Measurements from ENCODE around the gene SHROOM3.

Gene SHROOM3

DNA sequence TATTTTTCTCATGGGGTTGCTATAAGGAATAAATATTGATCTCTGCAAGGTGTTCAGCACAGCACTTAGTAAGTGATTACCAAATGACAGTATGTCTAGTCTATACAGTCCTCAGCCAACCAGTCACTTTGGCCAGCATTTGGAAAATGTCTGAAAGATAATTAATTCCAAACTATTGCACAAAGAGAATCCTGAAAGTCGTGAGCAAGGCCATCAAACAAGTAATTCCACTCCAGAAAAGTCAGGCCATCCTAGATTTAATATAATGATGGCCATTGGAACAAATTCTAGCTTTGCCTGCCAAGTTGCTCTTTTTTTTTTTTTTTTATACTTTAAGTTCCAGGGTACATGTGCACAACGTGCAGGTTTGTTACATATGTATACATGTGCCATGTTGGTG is 96.6 kb downstream of the SHROOM3 start:
- no peaks in the 10 kb centered on the region for H3K9me3 ChIP-seq (ENCODE audit: control insufficient read depth, insufficient read depth, low read length)
- no peaks in the 10 kb centered on the region for H3K36me3 ChIP-seq (ENCODE audit: insufficient read depth, low read length)
- peaks cover 10% of the 10 kb centered on the region for H3K4me1 ChIP-seq (ENCODE audit: insufficient read depth, low read length)
- H3K9ac ChIP-seq (ENCODE audit: low read depth, low read length) = no peak overlapping the region

DNA sequence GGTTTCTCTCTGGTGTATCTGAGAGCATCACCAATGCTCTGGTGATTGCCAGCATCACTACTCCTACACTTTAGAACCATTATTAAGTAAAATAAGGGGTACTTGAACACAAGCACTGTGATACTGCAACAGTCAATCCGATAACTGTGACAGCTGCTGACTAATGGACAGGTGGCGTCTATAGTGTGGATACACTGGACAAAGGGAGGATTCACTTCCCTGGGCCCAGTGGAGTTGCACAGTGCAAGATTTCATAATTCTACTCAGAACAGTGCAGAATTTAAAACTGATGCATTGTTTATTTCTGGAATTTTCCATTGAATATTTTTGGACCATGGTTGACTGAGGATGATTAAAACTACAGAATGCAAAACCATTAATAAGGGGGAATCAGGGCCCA is 97.8 kb downstream of the SHROOM3 start:
- no peaks in the 10 kb centered on the region for H3K9me3 ChIP-seq (ENCODE audit: control insufficient read depth, insufficient read depth, low read length)
- H3K4me1 ChIP-seq (ENCODE audit: insufficient read depth, low read length) = peaks cover 10% of the 10 kb centered on the region
- H3K36me3 ChIP-seq (ENCODE audit: insufficient read depth, low read length) = no peaks in the 10 kb centered on the region
- no peak overlapping the region for H3K9ac ChIP-seq (ENCODE audit: low read depth, low read length)

DNA sequence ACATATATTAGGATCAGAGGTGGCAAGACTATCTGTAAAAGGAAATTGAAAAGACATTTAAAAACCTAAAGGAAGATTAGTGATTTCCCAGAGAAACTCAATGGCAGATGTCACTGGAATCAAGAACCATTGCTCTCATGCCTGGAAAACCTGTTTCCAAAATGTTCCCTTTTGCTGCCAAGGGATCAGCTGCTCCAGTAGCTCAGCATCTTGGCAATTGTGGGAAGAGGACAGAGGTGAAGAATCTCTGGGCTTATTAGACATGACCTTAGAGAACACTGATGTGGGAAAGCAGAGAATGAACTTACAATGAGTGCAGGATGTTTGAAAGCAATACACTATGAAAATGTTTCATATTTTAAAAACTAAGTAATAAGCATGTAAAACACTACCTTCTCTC is 98.3 kb downstream of the SHROOM3 start:
- no peak overlapping the region for H3K9ac ChIP-seq (ENCODE audit: low read depth, low read length)
- no peaks in the 10 kb centered on the region for H3K36me3 ChIP-seq (ENCODE audit: insufficient read depth, low read length)
- H3K9me3 ChIP-seq (ENCODE audit: control insufficient read depth, insufficient read depth, low read length) = no peaks in the 10 kb centered on the region
- peaks cover 10% of the 10 kb centered on the region for H3K4me1 ChIP-seq (ENCODE audit: insufficient read depth, low read length)

DNA sequence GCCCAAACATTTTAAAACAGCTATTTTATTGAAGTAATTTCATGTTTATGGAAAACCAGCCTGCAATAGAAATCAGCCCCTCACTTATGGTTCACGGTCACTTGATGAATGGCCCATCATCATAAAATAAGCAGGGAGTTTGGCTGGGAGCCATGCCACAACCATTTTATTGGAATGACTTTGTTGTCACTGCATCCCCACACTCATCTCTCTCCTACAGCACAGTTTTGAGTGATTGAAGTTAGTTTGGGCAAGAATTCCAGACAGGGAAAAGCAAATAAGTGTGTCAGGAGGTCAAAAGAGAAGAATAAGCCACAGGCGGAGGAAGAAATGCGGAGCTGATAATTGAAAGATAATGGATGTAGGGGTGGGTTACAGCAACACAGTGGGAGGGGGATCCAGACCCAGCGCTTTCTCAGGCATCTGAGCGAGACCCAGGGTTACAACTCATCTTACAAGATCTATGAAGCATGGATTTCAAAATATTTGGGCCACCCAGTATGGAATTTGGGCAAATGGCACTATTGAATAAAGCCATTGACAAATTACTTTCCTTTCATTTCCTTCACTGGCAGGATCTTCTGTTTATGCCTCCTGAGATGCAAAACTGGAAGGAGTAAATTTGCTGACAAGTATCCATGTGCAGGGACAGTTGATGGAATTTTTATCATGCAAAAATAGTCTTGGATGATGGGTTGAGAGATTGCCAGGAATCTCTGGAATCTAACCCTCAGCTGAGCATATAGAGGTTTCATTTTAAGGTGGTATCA is 100.8 kb downstream of the SHROOM3 start:
- H3K9ac ChIP-seq (ENCODE audit: low read depth, low read length) = no peak overlapping the region
- H3K36me3 ChIP-seq (ENCODE audit: insufficient read depth, low read length) = no peaks in the 10 kb centered on the region
- no peaks in the 10 kb centered on the region for H3K9me3 ChIP-seq (ENCODE audit: control insufficient read depth, insufficient read depth, low read length)
- peaks cover 21% of the 10 kb centered on the region for H3K4me1 ChIP-seq (ENCODE audit: insufficient read depth, low read length)

DNA sequence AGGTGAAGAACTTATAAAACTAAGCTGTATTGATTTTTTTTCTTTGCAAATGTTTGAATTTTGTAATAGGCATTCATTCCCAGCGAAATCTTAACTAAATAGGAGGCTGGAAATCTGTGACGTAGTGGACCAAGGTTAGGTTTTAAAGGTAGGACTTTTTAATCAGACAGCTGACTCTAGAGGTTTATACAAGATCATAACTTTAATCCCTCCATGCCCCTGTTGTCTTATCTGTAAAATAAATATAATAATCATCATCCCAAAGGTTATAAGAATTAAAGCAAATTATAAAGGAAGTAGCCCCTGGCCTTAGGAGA is 101.3 kb downstream of the SHROOM3 start:
- Histone ChIP-seq H3K9me3 (ENCODE audit: control insufficient read depth, insufficient read depth, low read length) (no peaks in the 10 kb centered on the region), H3K36me3 (ENCODE audit: insufficient read depth, low read length) (no peaks in the 10 kb centered on the region), H3K4me1 (ENCODE audit: insufficient read depth, low read length) (peaks cover 21% of the 10 kb centered on the region), H3K9ac (ENCODE audit: low read depth, low read length) (no peak overlapping the region)

DNA sequence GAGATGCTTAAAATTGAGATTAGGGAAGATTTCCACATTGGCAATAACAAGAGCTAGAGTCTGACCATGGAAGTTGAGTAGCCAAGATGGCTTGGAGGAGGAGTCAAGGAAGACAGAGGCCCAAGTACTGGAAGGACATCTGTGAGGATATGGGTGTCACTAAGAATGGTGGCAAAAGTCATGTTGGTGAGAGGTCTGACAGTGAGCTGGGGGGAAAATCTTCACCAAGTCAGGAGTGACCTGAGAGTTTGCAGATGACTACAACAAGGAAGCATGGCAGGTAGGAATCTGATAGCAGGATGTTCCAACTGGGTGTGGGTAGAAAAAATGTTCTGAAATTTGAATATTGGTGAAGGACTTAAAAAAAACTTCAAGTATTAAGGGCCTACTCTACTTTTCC is 103.3 kb downstream of the SHROOM3 start:
- H3K9me3 ChIP-seq (ENCODE audit: control insufficient read depth, insufficient read depth, low read length) = no peaks in the 10 kb centered on the region
- no peak overlapping the region for H3K9ac ChIP-seq (ENCODE audit: low read depth, low read length)
- H3K4me1 ChIP-seq (ENCODE audit: insufficient read depth, low read length) = peaks cover 21% of the 10 kb centered on the region
- H3K36me3 ChIP-seq (ENCODE audit: insufficient read depth, low read length) = no peaks in the 10 kb centered on the region

DNA sequence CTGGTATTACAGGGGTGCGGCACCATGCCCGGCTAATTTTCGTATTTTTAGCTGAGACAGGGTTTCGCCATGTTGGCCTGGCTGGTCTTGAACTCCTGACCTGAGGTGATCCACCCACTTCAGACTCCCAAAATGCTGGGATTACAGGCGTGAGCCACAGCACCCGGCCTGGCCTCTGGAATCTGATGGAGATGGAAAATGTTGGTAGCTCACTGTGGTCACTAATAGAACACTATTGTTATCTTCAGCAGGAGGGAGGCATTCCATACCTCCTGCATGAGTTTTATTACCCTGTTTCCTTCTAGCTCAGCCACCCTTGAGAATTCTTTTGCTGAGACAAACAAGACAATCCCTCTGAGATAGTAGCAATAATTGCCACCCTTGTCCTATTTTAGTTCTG is 105.0 kb downstream of the SHROOM3 start:
- H3K9ac ChIP-seq (ENCODE audit: low read depth, low read length) = no peak overlapping the region
- peaks cover 22% of the 10 kb centered on the region for H3K4me1 ChIP-seq (ENCODE audit: insufficient read depth, low read length)
- H3K36me3 ChIP-seq (ENCODE audit: insufficient read depth, low read length) = no peaks in the 10 kb centered on the region
- H3K9me3 ChIP-seq (ENCODE audit: control insufficient read depth, insufficient read depth, low read length) = no peaks in the 10 kb centered on the region

DNA sequence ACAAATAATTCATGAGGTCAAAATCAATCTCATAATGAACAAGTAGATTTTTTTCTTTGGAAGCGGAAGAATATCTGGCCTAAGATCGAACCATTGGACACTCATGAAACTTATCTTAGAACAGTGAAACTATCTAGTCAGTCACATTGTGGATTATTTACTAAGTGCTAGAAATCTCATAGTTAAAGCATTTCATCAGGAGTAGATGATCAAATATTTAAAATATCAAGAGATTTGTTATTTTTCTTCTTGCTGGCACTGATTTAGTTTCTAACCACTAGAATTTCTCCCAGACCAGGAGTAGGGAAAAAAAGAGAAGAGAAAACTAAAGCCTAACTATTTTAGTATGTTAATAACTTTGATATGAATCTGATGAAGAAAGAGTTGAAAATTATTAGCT is 105.5 kb downstream of the SHROOM3 start:
- peaks cover 25% of the 10 kb centered on the region for H3K4me1 ChIP-seq (ENCODE audit: insufficient read depth, low read length)
- no peaks in the 10 kb centered on the region for H3K36me3 ChIP-seq (ENCODE audit: insufficient read depth, low read length)
- H3K9ac ChIP-seq (ENCODE audit: low read depth, low read length) = no peak overlapping the region
- H3K9me3 ChIP-seq (ENCODE audit: control insufficient read depth, insufficient read depth, low read length) = no peaks in the 10 kb centered on the region

DNA sequence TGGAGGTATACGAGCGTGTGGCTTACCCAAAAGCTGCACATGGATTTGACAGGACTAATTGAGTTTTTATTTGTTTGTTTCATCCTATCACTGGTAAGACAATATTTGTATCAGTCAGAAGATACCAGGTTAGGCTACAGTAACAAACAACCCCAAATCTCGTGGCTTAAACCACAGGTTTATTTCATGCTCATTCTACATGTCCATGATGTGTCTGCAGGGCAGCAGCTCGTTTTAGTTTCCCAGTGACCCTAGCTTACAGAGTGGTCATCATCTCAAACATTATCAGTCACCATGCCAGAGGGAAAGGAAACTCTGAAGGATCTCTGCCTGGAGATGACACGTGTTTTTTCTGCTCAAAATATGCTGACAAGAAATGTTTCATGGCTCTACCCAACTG is 108.3 kb downstream of the SHROOM3 start:
- H3K4me1 ChIP-seq (ENCODE audit: insufficient read depth, low read length) = peaks cover 38% of the 10 kb centered on the region
- no peaks in the 10 kb centered on the region for H3K9me3 ChIP-seq (ENCODE audit: control insufficient read depth, insufficient read depth, low read length)
- H3K9ac ChIP-seq (ENCODE audit: low read depth, low read length) = no peak overlapping the region
- no peaks in the 10 kb centered on the region for H3K36me3 ChIP-seq (ENCODE audit: insufficient read depth, low read length)

DNA sequence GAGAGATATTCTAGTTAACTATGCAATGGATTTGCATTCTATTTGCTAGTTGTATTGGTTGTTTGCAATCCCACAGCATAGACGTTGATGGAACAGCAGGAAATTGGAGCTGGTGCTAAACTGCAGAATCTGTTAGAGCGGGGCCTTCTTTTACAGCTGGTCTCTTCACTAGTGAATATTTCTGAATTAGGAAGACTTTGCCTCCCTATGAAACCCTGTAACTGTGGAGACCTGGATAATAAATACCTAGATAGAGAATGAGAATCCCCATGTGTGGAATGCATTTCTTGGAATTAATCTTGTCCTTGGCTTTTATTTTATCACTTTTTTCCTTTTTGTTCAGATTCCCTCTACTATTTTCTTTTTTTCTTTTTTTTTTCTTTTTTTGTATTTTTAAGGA is 109.7 kb downstream of the SHROOM3 start:
- no peaks in the 10 kb centered on the region for H3K36me3 ChIP-seq (ENCODE audit: insufficient read depth, low read length)
- no peak overlapping the region for H3K9ac ChIP-seq (ENCODE audit: low read depth, low read length)
- no peaks in the 10 kb centered on the region for H3K9me3 ChIP-seq (ENCODE audit: control insufficient read depth, insufficient read depth, low read length)
- H3K4me1 ChIP-seq (ENCODE audit: insufficient read depth, low read length) = peaks cover 35% of the 10 kb centered on the region

DNA sequence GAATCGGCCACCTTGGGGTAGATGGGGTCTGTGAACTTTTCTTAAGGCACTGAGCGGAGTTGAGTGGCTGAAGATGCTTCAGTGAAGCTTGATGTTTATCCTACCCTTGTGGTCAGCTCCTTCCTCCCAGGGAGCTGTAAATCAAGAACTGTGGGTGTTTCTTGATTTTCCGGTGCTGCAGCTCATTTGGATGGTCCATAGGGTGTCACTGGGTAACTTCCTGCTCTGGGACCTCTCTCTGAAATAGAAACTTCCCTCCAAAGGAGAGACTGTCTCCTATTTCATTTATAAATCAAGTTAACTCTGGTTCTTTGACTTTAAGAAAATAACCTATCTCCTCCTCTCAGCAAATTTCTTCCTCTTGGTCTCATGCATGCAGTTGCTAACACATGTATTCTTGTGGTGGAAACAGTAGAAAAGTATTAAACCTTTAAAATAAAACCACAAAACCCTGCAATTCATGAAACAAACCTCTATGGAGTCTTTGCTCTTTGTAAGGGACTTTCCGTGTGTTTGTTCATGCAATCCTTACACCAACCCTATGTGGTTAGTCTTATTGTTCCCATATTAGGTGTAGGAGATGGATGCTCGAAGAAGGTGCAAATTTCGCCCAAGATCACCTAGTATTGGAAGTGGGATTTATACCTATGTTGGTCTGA is 110.3 kb downstream of the SHROOM3 start:
- no peak overlapping the region for H3K9ac ChIP-seq (ENCODE audit: low read depth, low read length)
- no peaks in the 10 kb centered on the region for H3K36me3 ChIP-seq (ENCODE audit: insufficient read depth, low read length)
- peaks cover 29% of the 10 kb centered on the region for H3K4me1 ChIP-seq (ENCODE audit: insufficient read depth, low read length)
- H3K9me3 ChIP-seq (ENCODE audit: control insufficient read depth, insufficient read depth, low read length) = no peaks in the 10 kb centered on the region

DNA sequence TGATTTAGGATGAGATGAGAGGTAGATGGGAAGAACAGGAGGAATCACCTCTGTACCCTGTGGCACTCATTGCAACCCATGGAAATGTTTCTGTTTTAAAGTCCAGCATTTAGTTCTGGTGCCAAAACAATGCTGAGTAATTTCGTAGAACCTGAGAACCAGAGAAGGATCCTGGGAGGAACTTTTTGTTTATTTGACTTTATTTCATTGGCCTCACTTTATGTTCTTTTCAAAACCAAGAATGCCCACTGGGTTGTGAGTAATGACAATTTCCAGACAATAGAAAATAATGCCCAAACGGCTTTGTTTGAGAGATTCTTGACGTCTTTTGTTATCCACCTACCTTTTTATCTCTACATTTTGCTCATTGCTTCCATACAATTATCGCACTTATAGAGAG is 111.3 kb downstream of the SHROOM3 start:
- Histone ChIP-seq H3K9me3 (ENCODE audit: control insufficient read depth, insufficient read depth, low read length) (no peaks in the 10 kb centered on the region), H3K9ac (ENCODE audit: low read depth, low read length) (no peak overlapping the region), H3K36me3 (ENCODE audit: insufficient read depth, low read length) (no peaks in the 10 kb centered on the region), H3K4me1 (ENCODE audit: insufficient read depth, low read length) (peaks cover 27% of the 10 kb centered on the region)

DNA sequence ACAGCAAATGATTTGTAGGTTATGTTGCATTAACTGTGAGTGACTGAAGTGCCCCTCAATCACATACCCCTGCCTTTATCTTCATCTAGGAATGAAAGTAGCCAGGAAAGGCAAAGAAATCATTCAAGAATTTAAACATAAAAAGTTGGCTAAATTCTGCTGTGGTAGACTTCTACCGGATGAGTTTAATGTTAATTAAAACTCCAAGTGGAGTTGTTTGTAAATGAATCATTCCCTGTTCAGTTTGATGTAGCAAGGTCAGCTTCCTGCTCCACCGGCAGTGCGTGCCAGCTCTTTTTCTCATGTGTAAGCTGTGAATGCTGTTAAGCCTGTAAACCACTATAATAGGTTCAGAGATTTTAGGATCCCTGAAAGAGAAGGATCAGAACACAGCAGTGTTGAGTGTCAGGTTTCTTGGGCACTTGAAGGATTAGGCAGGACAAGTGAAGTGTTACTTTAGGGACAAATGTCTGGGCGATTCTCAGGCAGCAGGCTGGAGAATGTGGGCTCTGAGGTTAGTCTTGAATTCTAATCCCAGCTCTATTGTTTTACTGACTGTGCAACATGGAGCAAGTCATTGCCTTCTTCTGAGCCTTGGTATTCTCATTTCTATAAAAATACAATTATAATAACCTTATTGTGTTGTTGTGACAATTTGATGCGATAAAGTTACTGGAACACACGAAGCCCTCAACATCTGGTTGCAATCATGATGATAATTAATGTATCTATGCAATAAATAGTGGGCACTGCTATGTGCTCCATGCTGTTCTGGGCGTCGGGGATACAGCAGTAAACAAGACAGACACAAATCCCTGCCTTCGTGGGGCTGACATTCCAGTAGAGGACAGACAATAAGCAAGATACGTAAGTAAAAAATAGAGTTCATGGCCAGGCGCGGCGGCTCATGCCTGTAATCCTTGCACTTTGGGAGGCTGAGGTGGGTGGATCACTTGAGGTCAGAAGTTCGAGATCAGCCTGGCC is 112.0 kb downstream of the SHROOM3 start:
- H3K9ac ChIP-seq (ENCODE audit: low read depth, low read length) = no peak overlapping the region
- H3K4me1 ChIP-seq (ENCODE audit: insufficient read depth, low read length) = peaks cover 27% of the 10 kb centered on the region
- H3K36me3 ChIP-seq (ENCODE audit: insufficient read depth, low read length) = no peaks in the 10 kb centered on the region
- no peaks in the 10 kb centered on the region for H3K9me3 ChIP-seq (ENCODE audit: control insufficient read depth, insufficient read depth, low read length)

DNA sequence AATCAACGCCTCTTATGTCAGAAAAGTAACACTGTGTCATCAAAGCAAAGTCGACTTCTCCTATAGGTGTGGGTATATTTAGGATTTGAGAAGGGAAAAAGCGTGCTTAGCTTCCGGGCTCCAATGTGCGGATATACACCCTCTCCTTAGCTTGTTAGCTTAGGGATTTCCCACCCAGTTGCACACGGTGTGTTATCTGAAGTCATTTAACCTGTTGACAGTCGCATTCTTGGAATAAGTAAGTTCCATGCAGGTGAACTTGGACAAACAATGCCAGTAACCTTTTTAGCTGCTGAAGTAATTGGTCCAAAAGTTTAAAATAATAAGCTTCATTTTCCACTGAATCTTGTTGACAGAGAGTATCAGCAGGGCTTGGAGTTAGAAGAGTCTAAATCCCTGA is 113.7 kb downstream of the SHROOM3 start:
- H3K9ac ChIP-seq (ENCODE audit: low read depth, low read length) = no peak overlapping the region
- H3K9me3 ChIP-seq (ENCODE audit: control insufficient read depth, insufficient read depth, low read length) = no peaks in the 10 kb centered on the region
- H3K4me1 ChIP-seq (ENCODE audit: insufficient read depth, low read length) = peaks cover 27% of the 10 kb centered on the region
- no peaks in the 10 kb centered on the region for H3K36me3 ChIP-seq (ENCODE audit: insufficient read depth, low read length)

Data from ES-I3 (cell line).